GM12873 (cell line): ENCODE measurements around the gene MOSMO.

Experiments
- CTCF ChIP-seq: IDR thresholded peaks from 2 replicates; pipeline ENCODE4 v1.5.1; 2012; ENCODE audit warnings: low read depth, mild to moderate bottlenecking, moderate library complexity, low read length, control low read depth; ENCODE audit not compliant: insufficient read depth; ENCODE audit errors: missing control alignments

The MOSMO gene

GRCh38 chr16:21989751-21990150, 18.2 kb upstream of the MOSMO start:
- no peak for TF ChIP-seq CTCF

GRCh38 chr16:21990381-21990944, 17.4 kb upstream of the MOSMO start:
- no peak for TF ChIP-seq CTCF

GRCh38 chr16:21991621-21992020, 16.3 kb upstream of the MOSMO start:
- TF ChIP-seq CTCF, result no peak

GRCh38 chr16:21994856-21995465, 12.9 kb upstream of the MOSMO start:
- no peak for TF ChIP-seq CTCF

- no peak for TF ChIP-seq CTCF
Observed at GRCh38 chr16:21996923-21997696, 10.8 kb upstream of the MOSMO start.

- TF ChIP-seq CTCF, result no peak
Observed at GRCh38 chr16:21997697-21998480, 10.0 kb upstream of the MOSMO start.

GRCh38 chr16:22001591-22001990, 6.3 kb upstream of the MOSMO start:
- no peak for TF ChIP-seq CTCF
